OCI-LY7 (cell line): Measurements from ENCODE around the gene ELP4. TPM values are rescaled to one million over a fixed set of nuclear protein-coding genes. Genes with fewer than 3 reads are reported as not detected.

ENCODE experiments used
- BruUV-seq: library from RNA; stranded (reverse); fragments of 400-500 nt; replicated peaks from 2 replicates; lab custom pipeline; 2021; lab: Mats Ljungman, UMichigan
- CTCF ChIA-PET: fragments of 300-600 bp; sonication (Branson Sonifier 250); formaldehyde crosslinking; loops from one replicate; lab custom pipeline; 2022; ENCODE audit warnings: antibody characterized with exemption; ENCODE audit not compliant: unreplicated experiment; lab: Charles Lee
- POLR2A ChIA-PET: fragments of 300-600 bp; sonication (Branson Sonifier 250); formaldehyde crosslinking; loops from one replicate; lab custom pipeline; 2022; ENCODE audit warnings: antibody characterized with exemption; lab: Charles Lee
- DNase-seq: peaks from one replicate; pipeline ENCODE4 v3.0.0-alpha.2; 2015; ENCODE audit warnings: low spot score
- H2AFZ ChIP-seq: fragments of 200-600 bp; sonication (generic), shearing (Covaris generic); 2 replicates; pipeline ENCODE4 v1.6.1; 2014; ENCODE audit warnings: mild to moderate bottlenecking, antibody characterized with exemption, low read length, moderate library complexity
- H3K27ac ChIP-seq: fragments of 200-600 bp; sonication (generic); 2 replicates; pipeline ENCODE4 v1.5.1; 2014; ENCODE audit warnings: mixed run types, low read depth, mild to moderate bottlenecking, moderate library complexity, low read length, inconsistent platforms; ENCODE audit not compliant: poor library complexity, severe bottlenecking
- H3K36me3 ChIP-seq: fragments of 200-600 bp; sonication (generic); 2 replicates; pipeline ENCODE4 v1.6.1; 2014; ENCODE audit warnings: mild to moderate bottlenecking, antibody characterized with exemption, low read length, moderate library complexity, mixed read lengths; ENCODE audit not compliant: insufficient read depth
- H3K4me1 ChIP-seq: fragments of 200-600 bp; sonication (generic); 2 replicates; pipeline ENCODE4 v1.5.1; 2014; ENCODE audit warnings: mild to moderate bottlenecking, low read length; ENCODE audit not compliant: insufficient read depth, poor library complexity, severe bottlenecking
- H3K4me2 ChIP-seq: fragments of 200-600 bp; sonication (generic); 2 replicates; pipeline ENCODE4 v1.6.1; 2014; ENCODE audit warnings: mild to moderate bottlenecking, low read length
- H3K4me3 ChIP-seq: fragments of 200-600 bp; sonication (generic); 2 replicates; pipeline ENCODE4 v1.5.1; 2014; ENCODE audit warnings: mild to moderate bottlenecking, low read depth, low read length; ENCODE audit not compliant: poor library complexity, severe bottlenecking
- H3K79me2 ChIP-seq: fragments of 200-600 bp; sonication (generic); 2 replicates; pipeline ENCODE4 v1.6.1; 2016; ENCODE audit warnings: low read depth, mild to moderate bottlenecking, low read length, moderate library complexity, mixed read lengths; ENCODE audit not compliant: insufficient read depth
- H3K9me2 ChIP-seq: fragments of 200-600 bp; sonication (generic); 2 replicates; pipeline ENCODE4 v1.6.1; 2016; ENCODE audit warnings: mild to moderate bottlenecking, low read length, mixed read lengths; ENCODE audit not compliant: insufficient read depth
- H3K9me3 ChIP-seq: fragments of 200-600 bp; sonication (generic); 2 replicates; pipeline ENCODE4 v1.6.1; 2014; ENCODE audit warnings: mild to moderate bottlenecking, mixed run types, low read length, mixed read lengths
- H4K20me1 ChIP-seq: fragments of 200-600 bp; sonication (generic); 2 replicates; pipeline ENCODE4 v1.6.1; 2014; ENCODE audit warnings: mild to moderate bottlenecking, antibody characterized with exemption, low read length, moderate library complexity, mixed read lengths; ENCODE audit not compliant: insufficient read depth
- CTCF ChIP-seq: fragments of 200-600 bp; sonication (generic); conservative IDR thresholded peaks from 2 replicates; pipeline ENCODE4 v1.5.1; 2014; ENCODE audit warnings: mild to moderate bottlenecking, antibody characterized with exemption, low read length, moderate library complexity, mixed read lengths
- EZH2phosphoT487 ChIP-seq: fragments of 200-600 bp; sonication (generic); IDR thresholded peaks from 2 replicates; pipeline ENCODE4 v1.6.1; 2018; ENCODE audit warnings: low read depth, borderline replicate concordance, mild to moderate bottlenecking, mixed run types, antibody characterized with exemption, low read length, moderate library complexity, mixed read lengths
- intact Hi-C: fragments of 100-400 bp; cut with micrococcal nuclease; formaldehyde crosslinking; loops from one replicate; pipeline ENCODE4 v1.10.0; 2022; ENCODE audit not compliant: unreplicated experiment
- total RNA-seq, 2 experiments: library from RNA; depleted of rRNA in 1 of 2; stranded (reverse); fragments of >200 nt in 1 of 2; shearing (Covaris generic) in 1 of 2; gene quantifications; 2 replicates each; pipeline ENCODE4 v1.2.3, GENCODE V29; 2014 to 2022

ELP4 gene
- total RNA-seq, 2 experiments from 2014 or later: 27.6 to 32.7 TPM

DNA sequence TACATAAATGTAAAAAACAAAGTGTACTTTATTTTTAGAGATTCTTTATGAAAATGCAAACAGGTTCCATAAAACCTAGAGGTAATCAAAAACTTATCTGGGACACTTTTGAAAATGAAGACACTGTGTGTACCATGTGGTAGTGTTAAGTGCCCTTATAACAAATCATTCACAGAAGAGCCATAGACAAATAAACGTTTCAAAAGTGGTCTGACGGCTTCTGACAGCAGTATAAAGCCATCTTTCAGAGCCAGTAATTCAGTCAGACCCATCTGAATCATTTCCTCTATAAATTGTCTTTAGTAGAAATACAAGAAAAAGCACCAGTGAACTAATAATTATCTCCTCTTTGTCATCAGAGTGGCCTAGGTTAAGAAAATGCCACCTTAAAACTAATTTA lies 201.6 kb downstream of the ELP4 start:
- TF ChIP-seq CTCF: no peak
- Histone ChIP-seq H3K79me2 (no peaks in the 10 kb centered on the region), H3K9me2 (no peaks in the 10 kb centered on the region), H3K4me3 (no peak overlapping the region), H3K36me3 (no peaks in the 10 kb centered on the region), H3K27ac (no peak overlapping the region), H3K4me1 (no peaks in the 10 kb centered on the region), H3K9me3 (no peaks in the 10 kb centered on the region), H2AFZ (no peak overlapping the region), H4K20me1 (no peaks in the 10 kb centered on the region), H3K4me2 (no peak overlapping the region)
- POLR2A ChIA-PET: no interaction called here
- CTCF ChIA-PET: no interaction called here
- no TSS peak for BruUV-seq
- DNase-seq: no peak
- intact Hi-C loops: no loop called here

DNA sequence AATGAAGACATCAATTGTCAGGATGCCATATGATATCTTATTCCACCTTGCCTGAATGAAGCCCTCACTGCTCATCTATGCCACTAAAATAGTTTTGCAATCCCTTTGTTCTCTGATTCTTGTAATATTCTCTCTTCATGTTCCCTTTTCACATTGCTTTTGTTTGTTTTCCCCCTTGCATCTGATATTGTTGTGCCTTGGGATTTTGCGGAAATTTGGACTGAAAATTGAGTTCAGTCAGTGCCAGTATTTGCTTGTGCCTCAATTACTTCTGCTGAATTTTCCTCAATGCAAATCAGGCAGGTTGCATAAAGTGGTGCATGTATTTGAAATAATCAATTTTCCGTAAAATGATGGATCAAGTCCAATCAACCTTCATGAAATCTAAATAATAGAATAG lies 203.3 kb downstream of the ELP4 start:
- CTCF ChIA-PET: no interaction called here
- POLR2A ChIA-PET: interaction anchor here (0.6 to 1.4 kb wide), 2 partner anchors 26 to 49 kb away, joined by 5 to 7 read pairs; no protein-coding TSS in a partner anchor

DNA sequence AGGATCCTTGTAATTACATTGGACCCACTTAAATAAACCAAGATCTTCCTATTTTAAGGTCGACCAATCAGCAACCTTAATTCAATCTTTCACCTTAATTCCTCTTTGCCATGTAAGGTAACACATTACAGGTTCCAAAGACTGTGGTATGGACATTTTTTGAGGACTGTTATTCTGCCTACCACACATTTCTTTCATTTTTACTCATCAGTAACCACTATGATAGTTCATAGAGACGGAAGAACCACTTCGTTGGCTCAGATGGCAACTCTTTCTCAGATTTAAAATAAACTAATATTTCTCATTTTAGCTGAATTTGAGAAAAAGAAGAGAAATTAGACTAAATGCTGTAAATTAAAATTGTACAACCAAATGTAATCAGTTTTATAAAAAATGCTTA lies 205.3 kb downstream of the ELP4 start:
- POLR2A ChIA-PET: no interaction called here
- Histone ChIP-seq H3K79me2 (no peaks in the 10 kb centered on the region), H3K4me2 (no peak overlapping the region), H3K9me3 (no peaks in the 10 kb centered on the region), H4K20me1 (no peaks in the 10 kb centered on the region), H2AFZ (no peak overlapping the region), H3K36me3 (no peaks in the 10 kb centered on the region), H3K27ac (no peak overlapping the region), H3K9me2 (no peaks in the 10 kb centered on the region), H3K4me3 (no peak overlapping the region), H3K4me1 (no peaks in the 10 kb centered on the region)
- intact Hi-C loops: no loop called here
- DNase-seq: no peak
- TF ChIP-seq CTCF (no peak), EZH2phosphoT487 (no peak)
- CTCF ChIA-PET: no interaction called here
- no TSS peak for BruUV-seq

More for the DNA sequence above, 203.3 kb downstream of the ELP4 start:
- H4K20me1 ChIP-seq: no peaks in the 10 kb centered on the region
- no peak overlapping the region for H3K4me3 ChIP-seq
- H3K79me2 ChIP-seq: no peaks in the 10 kb centered on the region
- H3K27ac ChIP-seq: no peak overlapping the region
- H3K36me3 ChIP-seq: no peaks in the 10 kb centered on the region
- BruUV-seq: no TSS peak
- no peaks in the 10 kb centered on the region for H3K9me2 ChIP-seq
- no peaks in the 10 kb centered on the region for H3K4me1 ChIP-seq
- H2AFZ ChIP-seq: no peak overlapping the region
- no peak overlapping the region for H3K4me2 ChIP-seq
- intact Hi-C loops: no loop called here
- no peaks in the 10 kb centered on the region for H3K9me3 ChIP-seq
- DNase-seq: no peak
- TF ChIP-seq EZH2phosphoT487 (no peak), CTCF (no peak)
